A549 treated with CpdA at 1 μM for 4 hours (cell line): ENCODE data around the gene CBX2. TPM values are rescaled to one million over a fixed set of nuclear protein-coding genes. Genes with fewer than 3 reads are reported as not detected.

Source experiments
- total RNA-seq: library from RNA; stranded (reverse); fragments of 200-300 nt; extraction: Qiagen RNA extraction; gene quantifications from 5 replicates; pipeline ENCODE4 v1.2.3, GENCODE V29; 2022; ENCODE audit warnings: low read depth

The CBX2 gene
- total RNA-seq, result 13.5 to 19.3 TPM (median 18.5 TPM) in 5 replicates

GRCh38 chr17:79777894-79778503, at the start of gene CBX2:
Gene CBX2, plus strand, starts transcription at chr17:79778148. Its CDS starts 88 bp downstream, at chr17:79778236.

DNA sequence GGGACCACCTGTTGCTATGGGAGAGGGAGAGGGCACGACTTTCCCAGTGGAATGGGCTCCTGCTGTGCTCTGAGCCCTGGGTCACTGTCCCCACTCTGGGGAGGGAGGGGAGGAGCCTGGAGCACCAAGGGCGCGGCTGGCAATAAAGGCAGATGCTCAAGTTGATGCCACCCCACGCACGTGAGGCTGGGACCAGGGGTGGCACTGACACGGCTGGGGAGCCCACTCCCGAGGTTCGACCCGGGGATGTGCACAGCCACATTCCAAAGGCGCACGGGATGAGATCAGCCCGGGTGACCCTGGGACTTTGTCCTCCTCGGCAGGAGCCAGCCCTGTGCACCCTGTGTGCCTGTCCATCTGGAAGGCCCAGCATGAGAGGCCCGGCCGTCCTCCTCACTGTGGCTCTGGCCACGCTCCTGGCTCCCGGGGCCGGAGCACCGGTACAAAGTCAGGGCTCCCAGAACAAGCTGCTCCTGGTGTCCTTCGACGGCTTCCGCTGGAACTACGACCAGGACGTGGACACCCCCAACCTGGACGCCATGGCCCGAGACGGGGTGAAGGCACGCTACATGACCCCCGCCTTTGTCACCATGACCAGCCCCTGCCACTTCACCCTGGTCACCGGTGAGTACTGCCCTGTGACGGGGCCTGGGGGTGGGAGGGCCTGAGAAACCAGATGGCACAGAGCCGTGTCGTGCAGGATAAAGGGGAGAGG, 47.0 kb upstream of the CBX2 start, which contains the start of gene ENPP7:
ENPP7 (plus strand) TSS at position 175 of the 715 bp plus-strand sequence; CDS start at position 372, 197 bp downstream.

GRCh38 chr17:79796763-79797491, 19.0 kb downstream of the CBX2 start, which contains the start of gene CBX8:
Gene CBX8, minus strand, starts transcription at chr17:79797077. Its CDS starts 79 bp downstream, at chr17:79796998.

Other genes starting within 250 kb of the CBX2 start
- gene RBFOX3, start 167.1 kb upstream of the CBX2 start, total RNA-seq, result 2.7 to 5.0 TPM (median 3.3 TPM) in 5 replicates
- gene ENPP7, start 47.2 kb upstream of the CBX2 start, total RNA-seq, result not detected in 5 replicates
- gene CBX8, start 18.9 kb downstream of the CBX2 start, total RNA-seq, result 14.3 to 24.2 TPM (median 22.3 TPM) in 5 replicates
- 24.2 to 33.8 TPM (median 32.2 TPM) in 5 replicates for gene CBX4, start 61.3 kb downstream of the CBX2 start, total RNA-seq